Activated naive CD4-positive, alpha-beta T cell treated with anti-CD3 and anti-CD28 coated beads, Interleukin-2, amount 10 ng/mL, durations not matched to agents 5 hours and 36 hours (primary cell): ENCODE measurements around the gene PTPN20. TPM values are rescaled to one million over a fixed set of nuclear protein-coding genes. Genes with fewer than 3 reads are reported as not detected.

Experiments
- total RNA-seq, 2 experiments: library from RNA; stranded (reverse); gene quantifications; one replicate each; pipeline ENCODE4 v1.2.3, GENCODE V29; 2021

PTPN20 gene, protein sequence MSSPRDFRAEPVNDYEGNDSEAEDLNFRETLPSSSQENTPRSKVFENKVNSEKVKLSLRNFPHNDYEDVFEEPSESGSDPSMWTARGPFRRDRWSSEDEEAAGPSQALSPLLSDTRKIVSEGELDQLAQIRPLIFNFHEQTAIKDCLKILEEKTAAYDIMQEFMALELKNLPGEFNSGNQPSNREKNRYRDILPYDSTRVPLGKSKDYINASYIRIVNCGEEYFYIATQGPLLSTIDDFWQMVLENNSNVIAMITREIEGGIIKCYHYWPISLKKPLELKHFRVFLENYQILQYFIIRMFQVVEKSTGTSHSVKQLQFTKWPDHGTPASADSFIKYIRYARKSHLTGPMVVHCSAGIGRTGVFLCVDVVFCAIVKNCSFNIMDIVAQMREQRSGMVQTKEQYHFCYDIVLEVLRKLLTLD
- under 1 TPM; 0.68 to 0.70 TPM for total RNA-seq

DNA sequence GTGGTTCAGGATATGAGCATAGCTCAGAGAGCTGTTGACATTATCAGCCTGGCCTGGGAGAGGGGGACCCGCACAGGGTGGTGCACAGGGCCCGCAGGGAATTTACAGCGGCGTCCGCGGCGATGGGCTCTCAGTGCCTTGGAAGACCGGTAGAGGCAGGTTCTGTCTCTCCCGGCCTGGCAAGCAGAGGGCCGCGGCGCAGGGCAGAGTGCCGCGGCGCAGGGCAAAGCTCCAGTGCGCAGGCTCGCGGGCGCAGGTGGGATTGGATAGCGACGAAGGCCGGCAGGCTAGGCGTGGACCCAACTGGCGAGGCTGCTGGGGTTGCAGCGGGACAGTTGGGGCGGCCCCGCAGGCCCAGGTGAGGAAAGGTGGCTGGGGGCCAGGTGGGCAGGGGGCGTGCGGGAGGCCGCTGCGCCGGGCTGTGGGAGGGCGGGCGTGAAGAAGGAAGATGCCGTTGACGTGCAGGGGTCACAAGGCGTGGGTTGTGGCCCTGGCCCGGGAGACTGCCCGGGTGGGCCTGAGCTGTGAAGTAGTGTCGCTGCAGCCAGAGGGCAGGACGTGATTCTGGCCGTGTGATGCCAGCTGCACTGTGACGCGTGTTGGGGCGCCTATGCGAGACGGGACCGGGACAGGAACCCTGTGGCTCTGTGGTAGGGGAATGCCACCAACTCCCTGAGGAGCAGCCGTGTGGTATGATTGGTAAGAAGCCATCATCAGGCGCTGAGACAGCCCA is at the start of gene PTPN20:
Gene PTPN20, plus strand, starts transcription at position 285 of the 733 bp plus-strand sequence. CDS start 21,072 bp downstream, outside the sequence.

